Heart left ventricle (tissue), 13 donors: ENCODE measurements around the gene LHFPL2.

Experiments used
- POLR2A ChIP-seq, 2 donors: fragments of 450-650 bp; IDR thresholded peaks; one replicate each; pipeline ENCODE4 v1.6.1; 2017; ENCODE audit warnings: antibody characterized with exemption in 2 of 2, mild to moderate bottlenecking in 2 of 2, moderate library complexity in 2 of 2
- TF ChIP-seq, protein P1 (sequence below), 12 donors: fragments of 200-600 bp; sonication (generic) in 4 of 12; IDR thresholded peaks; one replicate each; pipeline versions ENCODE4 v1.5.0 to v1.8.0; 2018 to 2022; ENCODE audit warnings: antibody characterized with exemption in 12 of 12, mild to moderate bottlenecking in 5 of 12
- donor health status: ischemic (EF 13 %, LVEDD 7.1; RV severe dilation, severe dysfunction).
- donor health status: DM: no; HTN: yes; CAD: no.
- donor health status: DM: no; HTN: no; CAD: no.
- donor health status: ischemic (EF 25% LVEDD 6.9; RV normal size, moderate dysfunction).
- donor health status: ischemic (EF 25% LVEDD 5.7; RV mildly dilated, moderate dysfunction).
- donor health status: ischemic (EF 35%, LVEDD 5.7; RV mildly dilated, moderate dysfunction).
- donor health status: nonischemic (EF 11% LVEDD 7.7; RV severe dilation, severe dysfunction).
- donor health status: DM: yes; HTN: yes; CAD: no.
- donor health status: PGD.
- donor health status: ischemic (EF 29% LVEDD 5.4; RV normal size, mild dysfunction).
- donor health status: nonischemic (EF 23%, LVEDD 6.1; RV moderate dilation, normal function).

DNA sequence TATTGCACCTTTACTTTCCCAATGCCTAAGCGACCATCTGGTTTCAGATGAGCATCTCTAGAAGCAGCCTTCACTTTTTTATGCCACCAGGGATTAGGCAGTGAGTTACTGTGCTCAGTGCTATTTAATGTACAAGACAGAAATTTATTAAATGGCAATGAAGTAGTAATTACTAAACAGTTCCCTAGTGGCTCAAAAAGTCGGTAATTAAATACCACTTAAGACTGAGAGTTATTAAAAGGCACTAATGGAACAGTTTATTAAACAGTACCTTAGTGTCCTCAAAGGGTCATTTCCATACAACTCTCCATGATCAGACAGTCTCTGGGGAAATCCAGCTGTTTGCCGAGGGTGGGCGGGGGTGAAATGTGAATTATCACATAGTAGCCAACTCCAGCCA lies 42.3 kb downstream of the LHFPL2 start:
- TF ChIP-seq, protein P1, sequence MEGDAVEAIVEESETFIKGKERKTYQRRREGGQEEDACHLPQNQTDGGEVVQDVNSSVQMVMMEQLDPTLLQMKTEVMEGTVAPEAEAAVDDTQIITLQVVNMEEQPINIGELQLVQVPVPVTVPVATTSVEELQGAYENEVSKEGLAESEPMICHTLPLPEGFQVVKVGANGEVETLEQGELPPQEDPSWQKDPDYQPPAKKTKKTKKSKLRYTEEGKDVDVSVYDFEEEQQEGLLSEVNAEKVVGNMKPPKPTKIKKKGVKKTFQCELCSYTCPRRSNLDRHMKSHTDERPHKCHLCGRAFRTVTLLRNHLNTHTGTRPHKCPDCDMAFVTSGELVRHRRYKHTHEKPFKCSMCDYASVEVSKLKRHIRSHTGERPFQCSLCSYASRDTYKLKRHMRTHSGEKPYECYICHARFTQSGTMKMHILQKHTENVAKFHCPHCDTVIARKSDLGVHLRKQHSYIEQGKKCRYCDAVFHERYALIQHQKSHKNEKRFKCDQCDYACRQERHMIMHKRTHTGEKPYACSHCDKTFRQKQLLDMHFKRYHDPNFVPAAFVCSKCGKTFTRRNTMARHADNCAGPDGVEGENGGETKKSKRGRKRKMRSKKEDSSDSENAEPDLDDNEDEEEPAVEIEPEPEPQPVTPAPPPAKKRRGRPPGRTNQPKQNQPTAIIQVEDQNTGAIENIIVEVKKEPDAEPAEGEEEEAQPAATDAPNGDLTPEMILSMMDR (IDR thresholded peaks at IDR 0.05), result no peak
- no peak for TF ChIP-seq POLR2A (IDR thresholded peaks at IDR 0.05)
